HL-60 (cell line): Measurements from ENCODE around the gene TMEM129.

ENCODE experiments used
- DNase-seq, 2 experiments: peaks; one replicate each; pipeline ENCODE4 v3.0.0-alpha.2; 2010 to 2020; ENCODE audit warnings: low read depth in 1 of 2, low spot score in 1 of 2
- H3K27ac ChIP-seq: fragments of 250-450 bp; sonication (Bioruptor Pico); replicated peaks from 2 replicates; pipeline ENCODE4 v1.5.1; 2020; ENCODE audit warnings: mild to moderate bottlenecking, moderate library complexity
- H3K27me3 ChIP-seq: fragments of 250-450 bp; sonication (Bioruptor Pico); 2 replicates; pipeline ENCODE4 v1.5.1; 2021; ENCODE audit warnings: mild to moderate bottlenecking, moderate library complexity; ENCODE audit not compliant: insufficient read depth, poor library complexity, severe bottlenecking
- H3K4me3 ChIP-seq: replicated peaks from 2 replicates; pipeline ENCODE4 v1.5.1; 2011; ENCODE audit warnings: mild to moderate bottlenecking, control low read depth, low read length; ENCODE audit not compliant: insufficient read depth
- GABPA ChIP-seq: IDR thresholded peaks from 2 replicates; pipeline ENCODE4 v1.6.1; 2012; ENCODE audit warnings: low read depth
- POLR2AphosphoS5 ChIP-seq: IDR thresholded peaks from 2 replicates; pipeline ENCODE4 v1.6.1; 2012; ENCODE audit warnings: low read depth
- SPI1 ChIP-seq: IDR thresholded peaks from 2 replicates; pipeline ENCODE4 v1.6.1; 2012; ENCODE audit warnings: low read depth, mild to moderate bottlenecking, borderline replicate concordance
- TF ChIP-seq, protein P1 (sequence below): IDR thresholded peaks from one replicate; pipeline ENCODE4 v1.5.1; 2011; ENCODE audit warnings: low read length, control low read depth, inconsistent platforms; ENCODE audit not compliant: insufficient read depth
- TF ChIP-seq, protein P2 (sequence below): IDR thresholded peaks from 2 replicates; pipeline ENCODE4 v1.6.1; 2012; ENCODE audit warnings: low read depth; ENCODE audit not compliant: insufficient replicate concordance

Gene TMEM129

DNA sequence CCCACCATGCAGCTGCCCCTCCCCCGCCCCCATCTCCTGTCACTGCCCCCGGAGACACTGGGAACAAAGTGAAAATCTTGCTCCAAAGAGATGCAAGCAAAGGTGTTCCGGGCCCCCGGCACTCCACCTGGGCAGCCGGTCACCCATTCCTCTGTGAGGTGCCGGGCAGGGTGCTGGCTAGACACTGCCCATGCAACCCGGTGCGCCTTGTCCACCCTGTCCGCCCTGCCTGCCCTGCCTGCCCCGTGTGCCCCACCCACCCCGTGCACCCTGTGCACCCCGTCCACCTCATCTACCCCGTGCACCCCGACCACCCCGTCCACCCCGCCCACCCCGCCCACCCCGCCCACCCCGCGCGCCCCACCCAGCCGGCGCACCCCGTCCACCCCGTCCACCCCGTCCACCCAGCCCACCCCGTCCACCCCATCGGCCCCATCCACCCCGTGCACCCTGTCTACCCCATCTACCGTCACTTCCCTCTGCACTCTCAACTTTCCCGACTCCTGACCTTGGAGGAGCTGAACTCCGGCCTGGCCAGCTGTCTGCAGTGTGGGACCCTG lies 40.1 kb upstream of the TMEM129 start:
- Histone ChIP-seq H3K27me3 (peaks cover 27% of the 10 kb centered on the region), H3K27ac (no peak overlapping the region), H3K4me3 (no peak overlapping the region)
- TF ChIP-seq, protein P1, sequence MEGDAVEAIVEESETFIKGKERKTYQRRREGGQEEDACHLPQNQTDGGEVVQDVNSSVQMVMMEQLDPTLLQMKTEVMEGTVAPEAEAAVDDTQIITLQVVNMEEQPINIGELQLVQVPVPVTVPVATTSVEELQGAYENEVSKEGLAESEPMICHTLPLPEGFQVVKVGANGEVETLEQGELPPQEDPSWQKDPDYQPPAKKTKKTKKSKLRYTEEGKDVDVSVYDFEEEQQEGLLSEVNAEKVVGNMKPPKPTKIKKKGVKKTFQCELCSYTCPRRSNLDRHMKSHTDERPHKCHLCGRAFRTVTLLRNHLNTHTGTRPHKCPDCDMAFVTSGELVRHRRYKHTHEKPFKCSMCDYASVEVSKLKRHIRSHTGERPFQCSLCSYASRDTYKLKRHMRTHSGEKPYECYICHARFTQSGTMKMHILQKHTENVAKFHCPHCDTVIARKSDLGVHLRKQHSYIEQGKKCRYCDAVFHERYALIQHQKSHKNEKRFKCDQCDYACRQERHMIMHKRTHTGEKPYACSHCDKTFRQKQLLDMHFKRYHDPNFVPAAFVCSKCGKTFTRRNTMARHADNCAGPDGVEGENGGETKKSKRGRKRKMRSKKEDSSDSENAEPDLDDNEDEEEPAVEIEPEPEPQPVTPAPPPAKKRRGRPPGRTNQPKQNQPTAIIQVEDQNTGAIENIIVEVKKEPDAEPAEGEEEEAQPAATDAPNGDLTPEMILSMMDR: no peak
- TF ChIP-seq GABPA: no peak
- no peak for DNase-seq

DNA sequence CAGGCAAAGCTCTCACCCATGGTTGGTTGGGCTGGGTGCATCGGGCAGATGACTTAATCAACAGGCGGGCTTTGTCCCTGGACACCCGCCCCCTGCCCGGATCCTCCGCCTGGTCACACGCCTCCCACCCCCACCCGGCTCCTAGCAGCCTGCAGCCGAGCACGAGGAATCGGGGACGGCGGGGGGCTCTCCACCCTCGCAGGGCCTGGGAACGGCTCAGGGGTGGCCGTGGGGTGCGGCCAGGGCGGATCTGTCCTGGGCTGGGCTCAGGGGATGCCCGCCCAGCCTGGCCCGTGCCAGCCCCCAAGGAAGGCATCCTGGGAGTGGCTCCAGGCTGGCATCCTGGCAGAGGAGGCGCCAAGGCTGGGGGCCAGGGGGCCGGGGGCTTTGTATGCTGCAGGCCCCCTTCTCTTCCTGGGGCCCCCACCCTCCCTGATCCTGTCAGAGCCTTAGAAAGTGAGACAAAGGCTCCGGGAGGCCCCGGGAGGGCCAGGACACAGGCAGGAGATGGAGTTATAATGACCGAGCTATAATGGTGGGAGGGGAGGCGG lies 39.5 kb upstream of the TMEM129 start:
- no peak for TF ChIP-seq SPI1
- TF ChIP-seq, protein P1: no peak
- no peak for TF ChIP-seq GABPA
- TF ChIP-seq, protein P2, sequence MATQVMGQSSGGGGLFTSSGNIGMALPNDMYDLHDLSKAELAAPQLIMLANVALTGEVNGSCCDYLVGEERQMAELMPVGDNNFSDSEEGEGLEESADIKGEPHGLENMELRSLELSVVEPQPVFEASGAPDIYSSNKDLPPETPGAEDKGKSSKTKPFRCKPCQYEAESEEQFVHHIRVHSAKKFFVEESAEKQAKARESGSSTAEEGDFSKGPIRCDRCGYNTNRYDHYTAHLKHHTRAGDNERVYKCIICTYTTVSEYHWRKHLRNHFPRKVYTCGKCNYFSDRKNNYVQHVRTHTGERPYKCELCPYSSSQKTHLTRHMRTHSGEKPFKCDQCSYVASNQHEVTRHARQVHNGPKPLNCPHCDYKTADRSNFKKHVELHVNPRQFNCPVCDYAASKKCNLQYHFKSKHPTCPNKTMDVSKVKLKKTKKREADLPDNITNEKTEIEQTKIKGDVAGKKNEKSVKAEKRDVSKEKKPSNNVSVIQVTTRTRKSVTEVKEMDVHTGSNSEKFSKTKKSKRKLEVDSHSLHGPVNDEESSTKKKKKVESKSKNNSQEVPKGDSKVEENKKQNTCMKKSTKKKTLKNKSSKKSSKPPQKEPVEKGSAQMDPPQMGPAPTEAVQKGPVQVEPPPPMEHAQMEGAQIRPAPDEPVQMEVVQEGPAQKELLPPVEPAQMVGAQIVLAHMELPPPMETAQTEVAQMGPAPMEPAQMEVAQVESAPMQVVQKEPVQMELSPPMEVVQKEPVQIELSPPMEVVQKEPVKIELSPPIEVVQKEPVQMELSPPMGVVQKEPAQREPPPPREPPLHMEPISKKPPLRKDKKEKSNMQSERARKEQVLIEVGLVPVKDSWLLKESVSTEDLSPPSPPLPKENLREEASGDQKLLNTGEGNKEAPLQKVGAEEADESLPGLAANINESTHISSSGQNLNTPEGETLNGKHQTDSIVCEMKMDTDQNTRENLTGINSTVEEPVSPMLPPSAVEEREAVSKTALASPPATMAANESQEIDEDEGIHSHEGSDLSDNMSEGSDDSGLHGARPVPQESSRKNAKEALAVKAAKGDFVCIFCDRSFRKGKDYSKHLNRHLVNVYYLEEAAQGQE: no peak
- no peak for TF ChIP-seq POLR2AphosphoS5
- H3K27me3 ChIP-seq: peaks cover 27% of the 10 kb centered on the region
- no peak for DNase-seq
- no peak overlapping the region for H3K4me3 ChIP-seq
- no peak overlapping the region for H3K27ac ChIP-seq

DNA sequence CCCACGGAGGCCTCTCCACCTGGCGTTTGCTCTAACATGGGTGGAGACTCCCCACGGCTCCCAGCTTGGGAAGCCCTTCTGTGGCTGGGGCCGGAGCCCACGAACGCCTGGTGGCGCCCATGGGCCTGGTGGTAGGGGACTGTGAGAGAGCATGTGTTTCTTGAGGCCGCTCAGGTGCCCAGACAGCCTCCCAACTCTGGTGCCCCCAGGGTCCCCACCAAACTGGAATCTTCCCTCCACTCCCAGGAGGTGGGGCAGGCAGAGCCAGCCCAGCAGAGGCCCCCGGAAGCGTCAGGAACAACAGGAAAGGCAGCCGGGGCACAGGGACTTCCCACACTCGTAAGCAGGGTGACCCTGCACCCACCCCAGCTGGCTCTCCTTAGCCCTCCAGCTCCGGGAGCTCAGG lies 38.7 kb upstream of the TMEM129 start:
- Histone ChIP-seq H3K27ac (no peak overlapping the region), H3K4me3 (no peak overlapping the region), H3K27me3 (peaks cover 22% of the 10 kb centered on the region)
- TF ChIP-seq, protein P1: no peak
- no peak for TF ChIP-seq GABPA
- TF ChIP-seq, protein P2: no peak
- no peak for TF ChIP-seq POLR2AphosphoS5
- TF ChIP-seq SPI1: no peak
- no peak for DNase-seq

DNA sequence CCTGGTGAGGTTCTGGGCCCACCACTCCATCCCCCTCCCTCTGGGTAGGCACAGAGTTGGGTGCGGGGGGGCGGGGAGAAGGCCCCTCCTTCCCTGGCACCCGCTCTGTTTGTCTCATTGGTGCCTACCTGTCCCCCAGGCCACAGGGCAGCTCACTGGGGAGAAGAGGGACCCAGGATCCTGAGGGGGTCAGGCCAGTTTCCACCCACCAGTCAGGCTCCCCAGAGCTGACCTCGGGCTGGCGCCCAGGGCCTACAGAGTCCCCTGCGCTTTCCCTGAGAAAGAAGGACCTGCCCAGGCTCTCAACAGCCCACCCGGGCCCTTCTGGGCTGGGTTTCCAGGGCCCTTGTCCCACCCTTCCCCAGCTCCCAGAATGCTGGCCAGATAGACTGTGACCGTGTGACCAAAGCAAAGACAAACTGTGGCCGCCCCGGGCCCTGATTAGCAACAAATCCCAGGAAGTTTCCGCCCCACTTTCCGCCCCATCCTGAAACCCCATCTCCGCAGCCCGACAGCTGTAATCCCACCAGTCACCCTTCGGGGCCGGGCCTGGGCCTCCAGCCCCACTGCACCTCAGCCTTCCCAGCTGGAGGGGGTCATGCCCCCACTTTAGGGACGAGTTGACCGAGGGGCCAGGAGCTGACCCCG lies 38.2 kb upstream of the TMEM129 start:
- Histone ChIP-seq H3K27me3 (peaks cover 17% of the 10 kb centered on the region), H3K4me3 (no peak overlapping the region), H3K27ac (no peak overlapping the region)
- no peak for DNase-seq
- TF ChIP-seq, protein P2: no peak
- TF ChIP-seq SPI1 (no peak), POLR2AphosphoS5 (no peak), GABPA (no peak)
- TF ChIP-seq, protein P1: no peak
